Keratinocyte (primary cell): Measurements from ENCODE around the gene ZNF524.

Source experiments
- CTCF ChIP-seq, 3 experiments: IDR thresholded peaks in 1 of 3; conservative IDR thresholded peaks in 1 of 3; optimal IDR thresholded peaks in 1 of 3; 2 replicates in 2 of 3; 3 replicates in 1 of 3; pipeline versions ENCODE3 to v1.5.1; 2011; ENCODE audit warnings: low read length in 3 of 3, mild to moderate bottlenecking in 3 of 3, moderate library complexity in 2 of 3, control low read depth in 1 of 3, inconsistent platforms in 1 of 3; ENCODE audit not compliant: insufficient read depth in 2 of 3; ENCODE audit errors: extremely low read depth in 1 of 3
- EZH2 ChIP-seq: IDR thresholded peaks from one replicate; pipeline ENCODE4 v1.6.1; 2012; ENCODE audit warnings: inconsistent platforms, mild to moderate bottlenecking, low read length, moderate library complexity

GRCh38 chr19:55554302-55554701 lies 45.8 kb upstream of the ZNF524 start:
- no peak for TF ChIP-seq CTCF (optimal IDR thresholded peaks at IDR 0.05 in 1 of 3, IDR thresholded peaks at IDR 0.05 in 1 of 3, conservative IDR thresholded peaks at IDR 0.05 in 1 of 3; ENCODE audit: extremely low read depth in 1 of 3, insufficient read depth in 2 of 3, low read length in 3 of 3)
- no peak for TF ChIP-seq EZH2
